Cardiac fibroblast (primary cell): ENCODE data around the gene ASTN2.

Experiments
- DNase-seq, 2 donors: peaks; one replicate each; pipeline versions ENCODE4 v3.0.0 to v3.0.0-alpha.2; 2010; ENCODE audit warnings: low read depth in 2 of 2
- H3K4me3 ChIP-seq, 2 donors: replicated peaks in 1 of 2; 1 replicate in 1 of 2; 2 replicates in 1 of 2; pipeline ENCODE4 v1.5.1; 2011; ENCODE audit warnings: low read depth in 2 of 2, low read length in 2 of 2, mild to moderate bottlenecking in 2 of 2, moderate library complexity in 1 of 2
- TF ChIP-seq, protein P1 (sequence below): IDR thresholded peaks from one replicate; pipeline ENCODE4 v1.5.1; 2011; ENCODE audit warnings: low read depth, mild to moderate bottlenecking, low read length, inconsistent platforms

The ASTN2 gene

DNA sequence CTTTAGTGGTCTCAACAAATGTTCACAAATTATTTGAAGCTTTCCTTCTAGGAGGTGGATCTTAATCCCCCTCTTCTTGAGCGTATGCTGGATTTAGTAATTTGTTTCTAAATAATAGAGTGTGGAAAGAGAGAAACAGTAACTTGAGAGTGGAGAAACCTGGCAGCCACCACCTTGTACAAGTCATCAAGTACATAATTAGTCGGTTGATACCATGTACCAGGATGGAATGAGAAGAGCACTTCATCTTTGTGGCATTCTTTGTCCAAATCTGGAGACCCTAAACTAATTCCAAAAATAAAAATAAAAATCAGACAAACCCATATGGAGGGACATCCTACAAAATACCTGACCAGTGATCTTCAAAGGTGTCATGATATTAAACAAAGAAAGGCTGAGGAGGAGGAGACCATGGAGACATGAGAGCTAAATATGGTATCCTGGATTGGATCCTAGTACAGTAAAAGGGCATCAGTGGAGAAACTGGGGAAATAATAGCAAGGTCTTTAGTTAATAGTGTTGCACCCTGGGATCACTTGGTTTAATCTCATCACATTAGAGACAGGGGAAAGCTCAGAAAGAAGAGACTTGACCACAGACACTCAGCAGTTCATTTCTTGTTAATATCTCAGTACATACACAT lies 147.9 kb downstream of the ASTN2 start:
- DNase-seq: no peak
- TF ChIP-seq, protein P1, sequence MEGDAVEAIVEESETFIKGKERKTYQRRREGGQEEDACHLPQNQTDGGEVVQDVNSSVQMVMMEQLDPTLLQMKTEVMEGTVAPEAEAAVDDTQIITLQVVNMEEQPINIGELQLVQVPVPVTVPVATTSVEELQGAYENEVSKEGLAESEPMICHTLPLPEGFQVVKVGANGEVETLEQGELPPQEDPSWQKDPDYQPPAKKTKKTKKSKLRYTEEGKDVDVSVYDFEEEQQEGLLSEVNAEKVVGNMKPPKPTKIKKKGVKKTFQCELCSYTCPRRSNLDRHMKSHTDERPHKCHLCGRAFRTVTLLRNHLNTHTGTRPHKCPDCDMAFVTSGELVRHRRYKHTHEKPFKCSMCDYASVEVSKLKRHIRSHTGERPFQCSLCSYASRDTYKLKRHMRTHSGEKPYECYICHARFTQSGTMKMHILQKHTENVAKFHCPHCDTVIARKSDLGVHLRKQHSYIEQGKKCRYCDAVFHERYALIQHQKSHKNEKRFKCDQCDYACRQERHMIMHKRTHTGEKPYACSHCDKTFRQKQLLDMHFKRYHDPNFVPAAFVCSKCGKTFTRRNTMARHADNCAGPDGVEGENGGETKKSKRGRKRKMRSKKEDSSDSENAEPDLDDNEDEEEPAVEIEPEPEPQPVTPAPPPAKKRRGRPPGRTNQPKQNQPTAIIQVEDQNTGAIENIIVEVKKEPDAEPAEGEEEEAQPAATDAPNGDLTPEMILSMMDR: no peak
- no peak overlapping the region for H3K4me3 ChIP-seq

DNA sequence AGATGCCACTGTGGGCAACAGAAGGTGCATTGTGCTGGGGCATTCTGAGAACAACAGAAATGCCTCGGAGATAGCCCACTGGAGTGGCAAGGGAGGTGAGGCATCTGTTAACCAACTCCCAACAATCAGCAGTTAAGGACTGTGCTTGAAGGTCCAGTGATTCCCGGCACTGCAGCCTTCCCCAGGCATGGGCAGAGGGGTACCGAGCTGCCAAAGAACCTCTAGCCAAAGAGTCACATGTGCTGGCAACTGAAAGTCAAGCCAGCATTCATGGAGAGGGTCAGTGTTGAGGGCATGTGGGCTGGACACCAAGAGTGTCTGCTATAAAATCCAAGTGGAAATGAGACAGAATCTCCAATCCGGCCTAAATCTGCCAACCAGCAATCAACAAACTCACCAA lies 149.6 kb downstream of the ASTN2 start:
- H3K4me3 ChIP-seq: no peak overlapping the region
- no peak for DNase-seq
- TF ChIP-seq, protein P1: no peak

DNA sequence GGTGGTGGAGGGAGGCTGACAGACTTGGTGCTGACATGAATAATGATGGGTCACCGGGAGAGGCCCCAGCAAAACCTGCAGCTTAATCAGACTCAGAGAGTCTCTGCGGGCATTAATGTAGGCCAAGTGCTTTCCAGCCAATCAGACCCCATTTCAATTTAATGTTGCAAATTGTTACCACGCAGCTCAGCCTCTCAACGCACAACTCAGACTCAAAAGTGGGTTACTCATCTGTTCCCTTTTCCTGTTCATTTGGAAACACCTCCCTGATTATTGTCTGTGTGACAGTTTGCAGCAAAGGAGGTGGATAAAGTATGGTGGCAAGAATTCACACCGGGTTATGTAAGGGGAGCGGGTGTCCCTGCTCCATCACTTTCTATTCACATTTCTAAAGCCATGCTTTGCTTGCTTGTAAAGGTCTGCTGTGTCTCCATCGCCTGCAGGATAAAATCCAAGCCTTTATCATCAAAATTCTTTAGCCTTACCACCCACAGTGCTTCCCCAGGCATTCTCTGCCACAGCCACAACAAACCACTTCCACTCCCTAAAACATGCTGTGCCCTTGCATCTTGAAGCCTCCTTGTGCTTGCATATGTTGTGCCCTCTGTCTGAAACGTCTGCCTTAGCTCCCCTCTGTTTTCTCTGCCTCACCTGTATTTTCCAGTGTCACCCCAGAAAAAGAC lies 156.5 kb downstream of the ASTN2 start:
- DNase-seq: no peak
- H3K4me3 ChIP-seq: no peak overlapping the region
- TF ChIP-seq, protein P1: no peak

DNA sequence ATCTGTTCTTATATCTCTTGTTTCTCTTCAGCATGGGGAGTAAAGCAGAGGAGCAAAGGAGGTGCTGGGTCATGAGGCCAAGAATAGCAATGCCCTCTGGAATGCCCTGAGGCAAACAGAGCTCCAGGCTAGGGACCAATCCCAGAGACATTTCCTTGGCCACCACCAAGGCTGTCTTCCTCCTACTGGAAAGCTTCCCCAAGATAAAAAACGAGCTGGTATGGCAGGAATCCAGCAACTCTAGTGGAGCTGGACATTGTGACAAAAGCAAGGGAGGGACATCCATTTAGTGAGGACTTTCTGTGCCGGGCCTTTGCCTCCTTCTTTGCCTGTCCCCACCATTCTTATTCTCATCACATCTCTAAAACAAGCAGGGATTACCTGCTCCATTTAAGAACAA lies 161.6 kb downstream of the ASTN2 start:
- TF ChIP-seq, protein P1: no peak
- DNase-seq: no peak
- H3K4me3 ChIP-seq: no peak overlapping the region

DNA sequence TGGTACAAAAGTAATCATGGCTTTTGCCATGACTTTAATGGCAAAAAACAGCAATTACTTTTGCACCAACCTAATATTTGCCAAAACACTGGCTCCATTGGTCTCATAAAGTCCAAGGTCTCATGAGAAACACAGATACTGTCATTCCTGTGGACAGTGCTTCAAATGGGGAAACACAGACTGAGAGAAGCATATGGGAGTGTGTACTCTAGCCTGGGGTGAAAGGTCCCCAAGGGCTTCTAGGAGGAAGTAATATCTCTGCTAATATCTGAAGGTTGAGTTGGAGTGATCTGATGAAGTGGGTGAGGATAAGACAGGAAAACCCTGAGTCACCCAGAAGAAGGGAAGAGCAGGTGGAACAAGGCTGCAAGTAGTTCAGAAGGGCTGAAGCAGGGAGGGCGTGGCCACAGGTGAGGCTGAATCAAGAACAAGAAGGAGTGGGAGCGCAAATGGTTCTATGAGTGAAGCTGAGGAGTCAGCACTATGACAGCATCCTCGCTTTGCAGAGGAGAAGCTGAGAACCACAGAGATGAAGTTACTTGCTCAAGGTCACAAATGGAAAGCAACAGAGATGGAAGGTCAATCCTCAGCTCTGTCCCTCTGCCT lies 164.1 kb downstream of the ASTN2 start:
- TF ChIP-seq, protein P1: no peak
- H3K4me3 ChIP-seq: no peak overlapping the region
- no peak for DNase-seq

DNA sequence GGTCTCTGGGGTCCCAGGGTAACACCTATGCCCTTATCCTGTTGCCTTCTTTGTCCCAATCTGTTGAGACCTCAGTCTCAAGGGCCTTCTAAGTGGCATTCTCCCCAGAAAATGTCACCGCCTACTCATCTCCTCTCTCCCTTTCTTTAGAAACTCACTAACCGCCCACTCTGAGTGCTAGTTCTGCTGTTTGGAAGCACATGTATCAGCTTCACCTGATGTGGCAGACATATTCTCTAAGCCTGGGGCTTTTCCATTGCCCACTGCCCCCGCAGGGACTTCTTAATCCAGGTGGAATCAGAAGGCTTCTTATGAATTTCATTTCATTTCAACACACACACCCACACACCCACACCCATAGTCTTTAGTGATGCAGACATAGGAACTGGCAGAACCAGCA lies 165.1 kb downstream of the ASTN2 start:
- no peak overlapping the region for H3K4me3 ChIP-seq
- DNase-seq: no peak
- TF ChIP-seq, protein P1: no peak
